NCI-H146 treated with DMSO at 0.1 percent for 48 hours (cell line): ENCODE measurements around the gene RSPO1.

ENCODE experiments used
- DNase-seq: peaks from one replicate; lab custom pipeline; 2025; ENCODE audit not compliant: unreplicated experiment; lab: John Stamatoyannopoulos, UW

The RSPO1 gene

DNA sequence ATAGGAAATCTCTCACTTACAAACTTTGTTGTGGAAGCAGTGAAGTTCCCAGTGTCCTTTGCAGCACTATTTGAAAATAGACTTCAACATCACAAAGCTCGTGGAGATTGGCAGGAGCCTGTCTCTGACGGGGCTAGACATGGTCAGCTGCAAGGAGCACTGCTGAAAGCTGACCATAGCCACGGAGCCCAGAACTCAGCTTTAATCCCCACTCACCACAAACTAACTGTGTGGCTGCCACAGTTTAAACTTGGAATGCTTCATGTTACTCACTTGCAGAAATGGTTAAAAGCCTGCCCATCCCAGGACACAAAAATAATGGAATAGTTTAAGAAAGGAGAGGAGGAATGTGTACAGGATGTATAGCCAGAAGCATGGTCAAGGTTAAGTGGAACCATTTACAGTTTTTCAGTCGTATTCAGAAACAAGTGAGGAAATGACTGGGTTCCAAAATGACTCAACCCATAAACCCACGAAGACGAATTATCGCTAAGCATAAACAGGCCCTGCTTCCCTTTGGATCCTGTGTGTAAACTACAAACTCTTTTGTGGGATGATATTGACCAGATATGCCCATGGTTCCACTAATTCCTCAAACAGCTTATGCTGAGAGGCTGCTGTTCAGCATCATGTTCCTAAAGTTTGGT, 59.7 kb downstream of the RSPO1 start:
- no peak for DNase-seq

DNA sequence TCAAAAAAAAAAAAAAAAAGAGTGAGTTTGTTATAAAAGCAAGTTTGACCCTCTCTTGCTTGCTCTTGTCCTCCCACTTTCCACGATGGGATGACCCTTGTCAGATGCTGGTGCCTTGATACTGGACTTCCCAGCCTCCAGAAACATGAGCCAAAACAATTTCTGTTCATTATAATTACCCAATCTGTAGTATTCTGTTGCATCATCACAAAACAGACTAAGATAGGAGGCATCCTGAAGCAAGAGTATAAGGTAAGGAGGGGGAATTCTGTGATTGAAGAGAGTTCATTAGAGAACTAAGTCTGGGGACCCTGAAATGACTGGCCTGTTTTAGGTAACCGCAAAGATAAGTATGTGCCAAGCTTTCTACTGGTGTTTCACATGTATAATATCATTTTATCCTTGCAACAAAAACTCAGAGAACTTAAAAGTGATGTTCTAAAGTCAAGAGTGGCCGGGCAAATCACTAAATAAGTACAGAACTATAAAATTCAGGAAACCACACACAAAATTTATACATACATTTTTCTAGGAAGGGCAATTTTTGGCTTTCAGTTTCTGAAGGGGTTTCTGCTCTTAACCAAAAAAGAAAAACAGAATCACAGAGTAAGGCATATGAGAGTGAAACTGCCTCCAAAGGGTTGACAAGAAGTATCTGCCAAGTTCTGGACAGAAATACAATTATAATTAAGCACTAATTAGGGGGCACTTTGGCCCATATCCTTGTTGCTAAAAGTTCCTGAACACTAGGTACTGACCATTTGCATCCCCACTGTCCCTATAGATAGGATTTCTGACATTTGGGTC, 64.0 kb downstream of the RSPO1 start:
- no peak for DNase-seq

DNA sequence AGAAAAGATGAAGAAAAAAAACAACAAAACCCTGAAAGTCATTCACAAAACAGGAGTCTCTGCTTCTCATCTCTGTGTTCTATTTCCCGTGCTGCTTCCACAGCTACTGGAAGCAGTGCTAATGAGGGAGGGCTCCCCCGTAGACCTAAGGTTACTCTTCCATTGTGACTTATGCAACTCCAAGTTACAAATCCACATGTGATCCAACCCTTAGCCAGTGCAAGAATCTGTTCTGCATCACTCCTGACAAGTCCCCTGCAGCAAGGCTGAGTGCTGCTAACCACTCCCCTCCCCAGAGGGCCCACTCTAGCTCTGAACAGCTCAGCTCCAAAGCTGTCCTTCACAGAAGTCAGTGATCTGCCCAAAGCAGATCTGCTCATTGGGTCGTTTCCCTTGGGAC, 67.7 kb downstream of the RSPO1 start:
- DNase-seq, result no peak

DNA sequence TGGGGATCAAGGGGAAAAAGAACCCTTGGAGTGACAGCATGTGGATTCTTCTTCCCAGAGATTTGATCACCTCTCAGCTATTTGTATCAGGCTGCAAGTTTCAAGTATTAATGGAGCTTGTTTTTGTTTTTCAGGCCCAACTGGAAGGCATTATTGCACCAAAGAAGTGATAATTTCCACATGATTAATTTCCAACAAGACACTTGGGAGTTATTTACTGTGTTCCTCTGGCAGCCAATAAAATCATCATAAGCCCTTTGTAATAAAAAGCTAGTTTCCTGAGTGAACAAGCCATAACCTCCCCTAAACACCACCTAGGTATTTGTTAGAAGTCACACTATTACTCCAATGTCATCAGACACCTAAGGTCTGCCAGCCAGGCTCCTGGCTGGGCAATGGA, 69.8 kb downstream of the RSPO1 start:
- DNase-seq, result no peak

DNA sequence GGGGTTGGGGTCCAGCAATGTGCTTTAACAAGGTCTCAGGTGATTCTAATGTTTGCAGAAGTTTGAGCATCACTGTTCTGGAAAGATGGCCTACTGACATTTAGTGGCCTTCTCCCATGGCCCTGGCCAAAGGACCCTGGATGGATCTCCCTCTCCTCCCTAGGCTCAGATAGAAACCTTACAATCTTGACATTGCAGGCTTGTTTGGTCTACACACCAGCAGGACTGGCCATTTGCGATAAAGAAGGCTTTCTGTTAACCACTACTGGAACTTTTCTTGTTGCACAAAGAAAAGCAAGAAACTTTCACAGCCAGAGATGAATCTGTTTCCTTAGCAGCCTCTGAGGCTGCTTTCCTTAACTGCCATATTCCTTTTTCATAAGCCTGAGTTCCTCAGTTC, 71.7 kb downstream of the RSPO1 start:
- no peak for DNase-seq
